ENCODE data around the gene PRKN.

DNA sequence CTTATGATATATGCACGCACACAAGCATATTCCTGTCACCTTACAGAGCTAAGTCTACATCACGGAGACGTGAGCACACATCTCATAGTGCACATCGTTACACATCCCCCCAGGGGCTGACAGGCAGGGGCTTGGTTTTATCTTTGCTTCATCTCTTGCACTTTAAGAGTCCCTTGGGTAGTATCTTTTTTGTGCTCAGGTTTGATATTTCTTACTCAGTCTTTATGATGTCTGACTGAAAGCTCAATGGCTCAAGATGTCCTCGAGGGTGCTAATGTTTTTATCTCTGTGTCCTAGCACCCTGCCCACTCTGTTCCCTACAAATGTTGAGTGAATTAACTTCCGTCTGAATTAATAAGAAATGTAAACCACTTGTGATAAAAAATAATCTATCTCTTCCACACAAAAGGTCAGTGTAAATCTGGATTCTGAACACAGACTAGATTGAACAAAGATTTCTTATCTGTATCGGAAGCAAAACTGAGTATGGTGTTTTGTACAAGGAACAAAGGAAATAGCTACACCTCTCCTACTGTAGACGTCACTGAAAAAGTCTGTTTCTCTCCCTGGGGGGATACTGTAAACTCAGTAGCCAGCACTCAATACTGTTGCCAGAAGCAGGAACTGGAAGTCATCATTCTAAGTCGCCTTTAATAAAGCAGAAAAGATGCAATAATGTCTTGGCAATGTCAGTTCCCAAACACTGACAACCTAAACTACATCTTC, 195.1 kb downstream of the PRKN start:
- TF ChIP-seq ZNF664 (tag by site-specific recombination; IDR thresholded peaks at IDR 0.05) (no peak), ZNF274 (IDR thresholded peaks at IDR 0.05; ENCODE audit: low read length) (no peak), ZNF274 (tag by site-specific recombination; IDR thresholded peaks at IDR 0.05; ENCODE audit: borderline replicate concordance) (no peak), KLF1 (tag by site-specific recombination; IDR thresholded peaks at IDR 0.05) (no peak), MEIS1 (CRISPR knock-in tag; IDR thresholded peaks at IDR 0.05; ENCODE audit: borderline replicate concordance) (no peak), YY1 (tag by site-specific recombination; IDR thresholded peaks at IDR 0.05) (no peak), ZXDB (tag by site-specific recombination; IDR thresholded peaks at IDR 0.05) (no peak)
- TF ChIP-seq, protein P1, sequence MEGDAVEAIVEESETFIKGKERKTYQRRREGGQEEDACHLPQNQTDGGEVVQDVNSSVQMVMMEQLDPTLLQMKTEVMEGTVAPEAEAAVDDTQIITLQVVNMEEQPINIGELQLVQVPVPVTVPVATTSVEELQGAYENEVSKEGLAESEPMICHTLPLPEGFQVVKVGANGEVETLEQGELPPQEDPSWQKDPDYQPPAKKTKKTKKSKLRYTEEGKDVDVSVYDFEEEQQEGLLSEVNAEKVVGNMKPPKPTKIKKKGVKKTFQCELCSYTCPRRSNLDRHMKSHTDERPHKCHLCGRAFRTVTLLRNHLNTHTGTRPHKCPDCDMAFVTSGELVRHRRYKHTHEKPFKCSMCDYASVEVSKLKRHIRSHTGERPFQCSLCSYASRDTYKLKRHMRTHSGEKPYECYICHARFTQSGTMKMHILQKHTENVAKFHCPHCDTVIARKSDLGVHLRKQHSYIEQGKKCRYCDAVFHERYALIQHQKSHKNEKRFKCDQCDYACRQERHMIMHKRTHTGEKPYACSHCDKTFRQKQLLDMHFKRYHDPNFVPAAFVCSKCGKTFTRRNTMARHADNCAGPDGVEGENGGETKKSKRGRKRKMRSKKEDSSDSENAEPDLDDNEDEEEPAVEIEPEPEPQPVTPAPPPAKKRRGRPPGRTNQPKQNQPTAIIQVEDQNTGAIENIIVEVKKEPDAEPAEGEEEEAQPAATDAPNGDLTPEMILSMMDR (tag by site-specific recombination; IDR thresholded peaks at IDR 0.05), result no peak
- TF ChIP-seq, protein P2, sequence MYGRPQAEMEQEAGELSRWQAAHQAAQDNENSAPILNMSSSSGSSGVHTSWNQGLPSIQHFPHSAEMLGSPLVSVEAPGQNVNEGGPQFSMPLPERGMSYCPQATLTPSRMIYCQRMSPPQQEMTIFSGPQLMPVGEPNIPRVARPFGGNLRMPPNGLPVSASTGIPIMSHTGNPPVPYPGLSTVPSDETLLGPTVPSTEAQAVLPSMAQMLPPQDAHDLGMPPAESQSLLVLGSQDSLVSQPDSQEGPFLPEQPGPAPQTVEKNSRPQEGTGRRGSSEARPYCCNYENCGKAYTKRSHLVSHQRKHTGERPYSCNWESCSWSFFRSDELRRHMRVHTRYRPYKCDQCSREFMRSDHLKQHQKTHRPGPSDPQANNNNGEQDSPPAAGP (tag by site-specific recombination; IDR thresholded peaks at IDR 0.05), result no peak
- TF ChIP-seq, protein P3, sequence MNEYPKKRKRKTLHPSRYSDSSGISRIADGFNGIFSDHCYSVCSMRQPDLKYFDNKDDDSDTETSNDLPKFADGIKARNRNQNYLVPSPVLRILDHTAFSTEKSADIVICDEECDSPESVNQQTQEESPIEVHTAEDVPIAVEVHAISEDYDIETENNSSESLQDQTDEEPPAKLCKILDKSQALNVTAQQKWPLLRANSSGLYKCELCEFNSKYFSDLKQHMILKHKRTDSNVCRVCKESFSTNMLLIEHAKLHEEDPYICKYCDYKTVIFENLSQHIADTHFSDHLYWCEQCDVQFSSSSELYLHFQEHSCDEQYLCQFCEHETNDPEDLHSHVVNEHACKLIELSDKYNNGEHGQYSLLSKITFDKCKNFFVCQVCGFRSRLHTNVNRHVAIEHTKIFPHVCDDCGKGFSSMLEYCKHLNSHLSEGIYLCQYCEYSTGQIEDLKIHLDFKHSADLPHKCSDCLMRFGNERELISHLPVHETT (tag by site-specific recombination; IDR thresholded peaks at IDR 0.05), result no peak
- TF ChIP-seq, protein P4, sequence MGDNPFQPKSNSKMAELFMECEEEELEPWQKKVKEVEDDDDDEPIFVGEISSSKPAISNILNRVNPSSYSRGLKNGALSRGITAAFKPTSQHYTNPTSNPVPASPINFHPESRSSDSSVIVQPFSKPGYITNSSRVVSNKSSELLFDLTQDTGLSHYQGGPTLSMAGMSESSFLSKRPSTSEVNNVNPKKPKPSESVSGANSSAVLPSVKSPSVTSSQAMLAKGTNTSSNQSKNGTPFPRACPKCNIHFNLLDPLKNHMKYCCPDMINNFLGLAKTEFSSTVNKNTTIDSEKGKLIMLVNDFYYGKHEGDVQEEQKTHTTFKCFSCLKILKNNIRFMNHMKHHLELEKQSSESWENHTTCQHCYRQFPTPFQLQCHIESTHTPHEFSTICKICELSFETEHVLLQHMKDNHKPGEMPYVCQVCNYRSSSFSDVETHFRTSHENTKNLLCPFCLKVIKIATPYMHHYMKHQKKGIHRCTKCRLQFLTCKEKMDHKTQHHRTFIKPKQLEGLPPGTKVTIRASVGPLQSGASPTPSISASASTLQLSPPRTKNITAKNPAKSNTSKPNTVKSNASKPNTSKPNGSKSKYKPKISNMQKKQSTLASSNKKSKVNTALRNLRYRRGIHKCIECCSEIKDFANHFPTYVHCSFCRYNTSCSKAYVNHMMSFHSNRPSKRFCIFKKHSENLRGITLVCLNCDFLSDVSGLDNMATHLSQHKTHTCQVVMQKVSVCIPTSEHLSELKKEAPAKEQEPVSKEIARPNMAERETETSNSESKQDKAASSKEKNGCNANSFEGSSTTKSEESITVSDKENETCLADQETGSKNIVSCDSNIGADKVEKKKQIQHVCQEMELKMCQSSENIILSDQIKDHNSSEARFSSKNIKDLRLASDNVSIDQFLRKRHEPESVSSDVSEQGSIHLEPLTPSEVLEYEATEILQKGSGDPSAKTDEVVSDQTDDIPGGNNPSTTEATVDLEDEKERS (tag by site-specific recombination; IDR thresholded peaks at IDR 0.05), result no peak
